Neuronal stem cell (in vitro differentiated cells): ENCODE data around the gene TSBP1.
A peak's percentile ranks its signal among the peaks of the same experiment; 100 is the strongest.

ENCODE experiments used
- DNase-seq: peaks from one replicate; pipeline ENCODE4 v3.0.0-alpha.2; 2013; ENCODE audit warnings: low spot score
- H2AFZ ChIP-seq: one replicate; pipeline ENCODE4 v1.6.1; 2013; ENCODE audit warnings: mild to moderate bottlenecking, low read length, inconsistent platforms
- H2AK5ac ChIP-seq: 2 replicates; pipeline ENCODE4 v1.6.1; 2013; ENCODE audit warnings: low read depth, mild to moderate bottlenecking, inconsistent platforms, low read length, moderate library complexity, mixed read lengths
- H2BK120ac ChIP-seq: 2 replicates; pipeline ENCODE4 v1.6.1; 2013; ENCODE audit warnings: low read depth, mild to moderate bottlenecking, inconsistent platforms, low read length, moderate library complexity, mixed read lengths
- H2BK12ac ChIP-seq: one replicate; pipeline ENCODE4 v1.6.1; 2013; ENCODE audit warnings: low read length, inconsistent platforms
- H2BK15ac ChIP-seq: 2 replicates; pipeline ENCODE4 v1.6.1; 2013; ENCODE audit warnings: mild to moderate bottlenecking, low read length, inconsistent platforms, mixed read lengths
- H2BK5ac ChIP-seq: one replicate; pipeline ENCODE4 v1.6.1; 2013; ENCODE audit warnings: inconsistent platforms, mild to moderate bottlenecking, low read length, moderate library complexity
- H3K14ac ChIP-seq: one replicate; pipeline ENCODE4 v1.6.1; 2013; ENCODE audit warnings: low read length, inconsistent platforms
- H3K18ac ChIP-seq: 2 replicates; pipeline ENCODE4 v1.6.1; 2013; ENCODE audit warnings: low read length, inconsistent platforms
- H3K23ac ChIP-seq: 2 replicates; pipeline ENCODE4 v1.6.1; 2013; ENCODE audit warnings: low read depth, mild to moderate bottlenecking, mixed read lengths, low read length, inconsistent platforms; ENCODE audit not compliant: poor library complexity
- H3K27ac ChIP-seq: replicated peaks from 3 replicates; pipeline ENCODE4 v1.5.1; 2013; ENCODE audit warnings: low read length, inconsistent platforms
- H3K27me3 ChIP-seq, 3 experiments: 2 replicates each; pipeline ENCODE4 v1.6.1; 2013; ENCODE audit warnings: low read length in 3 of 3, mild to moderate bottlenecking in 2 of 3, inconsistent platforms in 1 of 3, low read depth in 1 of 3, mixed read lengths in 1 of 3, moderate library complexity in 1 of 3; ENCODE audit not compliant: control insufficient read depth in 3 of 3, insufficient read depth in 3 of 3
- H3K36me3 ChIP-seq, 2 donors: replicated peaks in 1 of 2; 2 replicates each; pipeline ENCODE4 v1.6.1; 2013; ENCODE audit warnings: low read length in 2 of 2; ENCODE audit not compliant: control insufficient read depth in 2 of 2, insufficient read depth in 2 of 2
- H3K4ac ChIP-seq: 2 replicates; pipeline ENCODE4 v1.6.1; 2013; ENCODE audit warnings: inconsistent platforms, mild to moderate bottlenecking, low read length, moderate library complexity
- H3K4me1 ChIP-seq, 2 donors: 1 replicate in 1 of 2; 2 replicates in 1 of 2; pipeline ENCODE4 v1.6.1; 2013; ENCODE audit warnings: low read length in 2 of 2, low read depth in 1 of 2; ENCODE audit not compliant: control insufficient read depth in 2 of 2, insufficient read depth in 1 of 2
- H3K4me2 ChIP-seq: one replicate; pipeline ENCODE4 v1.6.1; 2013; ENCODE audit warnings: mild to moderate bottlenecking, low read length, inconsistent platforms; ENCODE audit not compliant: insufficient read depth, poor library complexity, severe bottlenecking
- H3K4me3 ChIP-seq, 2 donors: 2 replicates each; pipeline ENCODE4 v1.5.1; 2013; ENCODE audit warnings: low read length in 2 of 2, mild to moderate bottlenecking in 2 of 2, inconsistent platforms in 1 of 2, moderate library complexity in 1 of 2
- H3K79me1 ChIP-seq: one replicate; pipeline ENCODE4 v1.6.1; 2013; ENCODE audit warnings: low read depth, mild to moderate bottlenecking, inconsistent platforms, low read length, moderate library complexity
- H3K9ac ChIP-seq: one replicate; pipeline ENCODE4 v1.6.1; 2013; ENCODE audit warnings: mild to moderate bottlenecking, low read depth, low read length, inconsistent platforms; ENCODE audit not compliant: poor library complexity
- H3K9me3 ChIP-seq, 2 donors: replicated peaks in 1 of 2; 2 replicates each; pipeline versions ENCODE3 to v1.6.1; 2013; ENCODE audit warnings: low read length in 2 of 2, mild to moderate bottlenecking in 2 of 2, inconsistent platforms in 1 of 2, low read depth in 1 of 2, mixed read lengths in 1 of 2, moderate library complexity in 1 of 2; ENCODE audit not compliant: control insufficient read depth in 2 of 2, insufficient read depth in 1 of 2
- H4K8ac ChIP-seq: one replicate; pipeline ENCODE4 v1.6.1; 2013; ENCODE audit warnings: low read depth, mild to moderate bottlenecking, inconsistent platforms, low read length, moderate library complexity
- H4K91ac ChIP-seq: one replicate; pipeline ENCODE4 v1.6.1; 2013; ENCODE audit warnings: low read length, low read depth, mild to moderate bottlenecking, inconsistent platforms; ENCODE audit not compliant: poor library complexity
- WGBS, 2 donors: extraction: QIAGEN DNeasy Blood & Tissue Kit; methylation state at CpG; one replicate each; pipeline ENCODE4 v1.1.7; 2013; ENCODE audit warnings: missing lambda C conversion rate in 2 of 2, mixed read lengths in 1 of 2; ENCODE audit not compliant: insufficient read length in 2 of 2, insufficient replicate concordance in 1 of 2; ENCODE audit errors: extremely low coverage in 2 of 2; 5-methylcytosine and 5-hydroxymethylcytosine counted together

The TSBP1 gene

GRCh38 chr6:32411566-32412327 is 40.0 kb upstream of the TSBP1 start:
- WGBS, 2 donors, result no CpG with 5 or more reads among the region's 9 CpGs
- Histone ChIP-seq H2AK5ac (no peak overlapping the region), H3K18ac (no peak overlapping the region), H2BK120ac (no peak overlapping the region), H3K14ac (no peak overlapping the region), H2BK5ac (no peak overlapping the region), H3K36me3 (no peaks in the 10 kb centered on the region), H4K8ac (no peak overlapping the region), H3K27ac (no peak overlapping the region), H3K4me1 (peaks cover 0 to 3% of the 10 kb centered on the region in 2 donors), H3K27me3 (peaks cover 0 to 12% (median 0%) of the 10 kb centered on the region in 3 experiments), H3K4me2 (no peak overlapping the region), H2BK15ac (no peak overlapping the region), H3K23ac (no peak overlapping the region), H2BK12ac (no peak overlapping the region), H3K4me3 (no peak overlapping the region), H3K79me1 (no peaks in the 10 kb centered on the region), H3K4ac (no peak overlapping the region), H2AFZ (no peak overlapping the region), H3K9me3 (no peaks in the 10 kb centered on the region), H3K9ac (no peak overlapping the region), H4K91ac (no peak overlapping the region)
- no peak for DNase-seq

DNA sequence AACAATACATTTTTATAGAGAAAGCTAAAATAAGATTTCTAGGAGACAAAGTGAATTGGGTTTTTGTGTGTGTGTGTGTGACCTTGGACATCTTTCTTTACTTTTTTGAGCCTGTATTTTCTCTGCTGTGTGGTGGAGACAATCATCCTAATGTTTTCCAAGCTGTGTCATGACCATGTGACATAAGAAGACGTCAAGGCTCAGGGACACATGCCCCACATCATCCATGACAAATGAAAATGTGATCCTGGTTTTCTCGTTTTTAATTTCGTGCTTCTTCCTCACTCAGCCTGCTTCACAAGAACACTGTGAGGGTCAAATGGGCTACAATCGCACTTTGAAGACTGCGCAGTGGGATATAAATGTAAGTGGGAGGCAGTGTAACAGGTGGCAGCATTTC is 39.2 kb upstream of the TSBP1 start:
- H2BK5ac ChIP-seq, result no peak overlapping the region
- no peak overlapping the region for H2BK15ac ChIP-seq
- H3K23ac ChIP-seq, result no peak overlapping the region
- no peaks in the 10 kb centered on the region for H3K9me3 ChIP-seq
- H4K91ac ChIP-seq, result no peak overlapping the region
- no peak overlapping the region for H2BK12ac ChIP-seq
- H3K4me1 ChIP-seq, result peaks cover 0 to 3% of the 10 kb centered on the region in 2 donors
- no peak overlapping the region for H2BK120ac ChIP-seq
- no peak overlapping the region for H3K18ac ChIP-seq
- no peak overlapping the region for H2AFZ ChIP-seq
- no peak overlapping the region for H3K14ac ChIP-seq
- H3K36me3 ChIP-seq, result no peaks in the 10 kb centered on the region
- H4K8ac ChIP-seq, result no peak overlapping the region
- H3K4me2 ChIP-seq, result no peak overlapping the region
- DNase-seq, result no peak
- H3K79me1 ChIP-seq, result no peaks in the 10 kb centered on the region
- H3K4me3 ChIP-seq, result no peak overlapping the region
- peaks cover 0 to 14% (median 0%) of the 10 kb centered on the region in 3 experiments for H3K27me3 ChIP-seq
- no peak overlapping the region for H3K27ac ChIP-seq
- H3K4ac ChIP-seq, result no peak overlapping the region
- no peak overlapping the region for H2AK5ac ChIP-seq
- no peak overlapping the region for H3K9ac ChIP-seq
- WGBS, 2 donors, result no CpG with 5 or more reads among the region's 5 CpGs

DNA sequence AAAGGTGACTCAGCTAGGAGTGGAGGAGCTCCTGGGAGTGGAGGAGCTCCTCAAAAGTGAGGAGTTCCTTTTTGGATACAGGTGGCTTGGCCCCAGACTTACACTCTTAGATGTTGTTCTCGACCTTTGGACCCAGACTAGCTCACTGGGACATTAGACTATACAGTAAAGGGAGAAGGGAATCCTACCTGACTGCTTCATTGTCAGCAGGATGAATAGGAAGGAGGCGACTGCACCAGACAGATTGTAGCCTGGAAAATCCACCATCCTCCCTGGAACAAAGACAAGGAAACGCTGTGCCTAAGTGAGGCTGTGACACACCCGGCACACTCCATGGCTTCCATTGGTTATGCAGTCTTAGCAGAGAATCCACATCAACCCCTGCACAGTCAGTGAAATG is 35.2 kb upstream of the TSBP1 start, which contains the start of gene BTNL2:
TSS of gene BTNL2 (minus strand) at position 325 of the 400 bp plus-strand sequence. CDS start at position 267, 58 bp downstream.
- no peak for DNase-seq
- H3K9ac ChIP-seq, result no peak within 1 kb of the TSS
- no peak within 1 kb of the TSS for H2BK120ac ChIP-seq
- H3K9me3 ChIP-seq, result no peaks in the 10 kb centered on the region
- H3K4ac ChIP-seq, result no peak within 1 kb of the TSS
- no peak within 1 kb of the TSS for H3K4me2 ChIP-seq
- no peak within 1 kb of the TSS for H4K91ac ChIP-seq
- peaks cover 0 to 6% (median 0%) of the 10 kb centered on the region in 3 experiments for H3K27me3 ChIP-seq
- no CpG with 5 or more reads among the region's 4 CpGs for WGBS, 2 donors
- no peak within 1 kb of the TSS for H2AFZ ChIP-seq
- H3K14ac ChIP-seq, result peak within 1 kb of the TSS; percentile 97
- no peaks in the 10 kb centered on the region for H3K36me3 ChIP-seq
- peak within 1 kb of the TSS; percentile 39 for H3K18ac ChIP-seq
- H3K4me1 ChIP-seq, result peaks cover 0 to 3% of the 10 kb centered on the region in 2 donors
- H3K4me3 ChIP-seq, result no peak within 1 kb of the TSS
- H2BK5ac ChIP-seq, result no peak within 1 kb of the TSS
- H2BK12ac ChIP-seq, result no peak within 1 kb of the TSS
- no peak within 1 kb of the TSS for H4K8ac ChIP-seq
- no peak within 1 kb of the TSS for H2AK5ac ChIP-seq
- no peak within 1 kb of the TSS for H3K27ac ChIP-seq
- no peak within 1 kb of the TSS for H2BK15ac ChIP-seq
- no peak within 1 kb of the TSS for H3K23ac ChIP-seq
- H3K79me1 ChIP-seq, result no peaks in the 10 kb centered on the region

GRCh38 chr6:32406197-32406596 is 34.5 kb upstream of the TSBP1 start:
- no peak overlapping the region for H3K4ac ChIP-seq
- H3K4me2 ChIP-seq, result no peak overlapping the region
- H3K4me3 ChIP-seq, result no peak overlapping the region
- H3K27ac ChIP-seq, result no peak overlapping the region
- H2AFZ ChIP-seq, result no peak overlapping the region
- H3K27me3 ChIP-seq, result peaks cover 0 to 6% (median 0%) of the 10 kb centered on the region in 3 experiments
- H3K14ac ChIP-seq, result peak overlapping the region; percentile 97
- no peak overlapping the region for H4K8ac ChIP-seq
- no peaks in the 10 kb centered on the region for H3K79me1 ChIP-seq
- H3K9me3 ChIP-seq, result no peaks in the 10 kb centered on the region
- no peak overlapping the region for H2BK15ac ChIP-seq
- DNase-seq, result no peak
- H2BK120ac ChIP-seq, result no peak overlapping the region
- no peak overlapping the region for H2BK12ac ChIP-seq
- WGBS, 2 donors, result no CpG with 5 or more reads among the region's 9 CpGs
- peaks cover 0 to 3% of the 10 kb centered on the region in 2 donors for H3K4me1 ChIP-seq
- H3K36me3 ChIP-seq, result no peaks in the 10 kb centered on the region
- no peak overlapping the region for H4K91ac ChIP-seq
- H2AK5ac ChIP-seq, result no peak overlapping the region
- peak overlapping the region; percentile 39 for H3K18ac ChIP-seq
- no peak overlapping the region for H3K23ac ChIP-seq
- no peak overlapping the region for H3K9ac ChIP-seq
- H2BK5ac ChIP-seq, result no peak overlapping the region
